ENCODE measurements around the gene RASD2.
"Not testable (repeated sequence)": the region's sequence is repeated elsewhere in the genome, so short reads cannot be mapped to it uniquely, and the experiment has no call there.

RASD2 gene

GRCh38 chr22:35506259-35506570 is 34.4 kb upstream of the RASD2 start:
- Histone ChIP-seq H3K4me1 (ENCODE audit: control insufficient read depth, insufficient read depth, low read length) (peaks cover under 1% of the 10 kb centered on the region; the same call in 1 of the 2 replicates), H3K27ac (ENCODE audit: low read length) (no peak overlapping the region), H3K36me3 (ENCODE audit: control insufficient read depth, insufficient read depth, low read length) (no peaks in the 10 kb centered on the region), H3K4me3 (ENCODE audit: low read length) (no peak overlapping the region), H3K27me3 (ENCODE audit: control insufficient read depth, insufficient read depth, low read length) (no peaks in the 10 kb centered on the region), H3K9me3 (ENCODE audit: control insufficient read depth, insufficient read depth, low read length) (no peaks in the 10 kb centered on the region)
- DNase-seq (ENCODE audit: low read depth, low spot score) = no peak
- WGBS (ENCODE audit: insufficient coverage, insufficient read length) = no CpG with 5 or more reads among the region's 2 CpGs

DNA sequence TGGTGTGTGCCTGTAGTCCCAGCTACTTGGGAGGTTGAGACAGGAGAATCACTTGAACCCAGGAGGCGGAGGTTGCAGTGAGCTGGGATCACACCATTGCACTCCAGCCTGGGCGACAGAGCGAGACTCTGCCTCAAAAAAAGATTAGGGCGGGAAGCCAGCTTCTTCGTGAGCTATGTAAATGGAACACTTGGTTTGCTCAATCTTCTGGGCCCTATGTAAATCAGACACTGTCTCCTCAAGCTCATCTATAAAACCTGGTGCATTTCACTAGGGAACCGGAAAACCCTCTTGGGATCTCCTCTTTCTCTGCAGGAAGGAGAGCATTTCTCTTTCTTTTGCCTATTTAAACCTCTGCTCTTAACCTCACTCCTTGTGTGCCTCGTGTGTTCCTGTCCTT is 32.8 kb upstream of the RASD2 start:
- not testable (repeated sequence) for H3K4me1 ChIP-seq (ENCODE audit: control insufficient read depth, insufficient read depth, low read length); H3K9me3 ChIP-seq (ENCODE audit: control insufficient read depth, insufficient read depth, low read length); H3K27me3 ChIP-seq (ENCODE audit: control insufficient read depth, insufficient read depth, low read length); H3K36me3 ChIP-seq (ENCODE audit: control insufficient read depth, insufficient read depth, low read length); H3K27ac ChIP-seq (ENCODE audit: low read length); DNase-seq (ENCODE audit: low read depth, low spot score); H3K4me3 ChIP-seq (ENCODE audit: low read length)
- WGBS (ENCODE audit: insufficient coverage, insufficient read length) = no CpG with 5 or more reads among the region's 7 CpGs

DNA sequence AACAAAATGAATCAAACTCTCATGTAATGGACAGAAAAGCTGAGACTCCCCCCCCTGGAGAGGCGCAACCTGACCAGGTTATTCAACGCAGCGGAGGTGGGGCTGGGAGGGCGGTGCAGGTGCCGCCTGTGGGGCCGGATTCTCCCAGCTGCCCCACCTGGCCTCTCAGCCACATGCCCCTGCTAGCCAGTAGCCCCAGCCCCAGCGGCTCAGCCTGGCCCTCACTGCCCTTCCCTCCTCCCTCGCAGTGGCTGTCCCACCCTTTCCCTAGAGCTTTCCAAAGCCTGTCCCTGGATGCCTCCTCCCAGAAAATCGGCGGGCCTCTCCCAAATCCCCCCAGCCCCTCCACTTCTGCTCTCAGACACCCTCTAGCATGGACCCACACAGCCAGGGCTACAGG is 31.2 kb upstream of the RASD2 start:
- Histone ChIP-seq H3K9me3 (ENCODE audit: control insufficient read depth, insufficient read depth, low read length) (no peaks in the 10 kb centered on the region), H3K4me1 (ENCODE audit: control insufficient read depth, insufficient read depth, low read length) (peaks cover 4% of the 10 kb centered on the region), H3K4me3 (ENCODE audit: low read length) (no peak overlapping the region), H3K27me3 (ENCODE audit: control insufficient read depth, insufficient read depth, low read length) (no peaks in the 10 kb centered on the region), H3K27ac (ENCODE audit: low read length) (no peak overlapping the region), H3K36me3 (ENCODE audit: control insufficient read depth, insufficient read depth, low read length) (no peaks in the 10 kb centered on the region)
- WGBS (ENCODE audit: insufficient coverage, insufficient read length) = no CpG with 5 or more reads among the region's 10 CpGs
- DNase-seq (ENCODE audit: low read depth, low spot score) = no peak

DNA sequence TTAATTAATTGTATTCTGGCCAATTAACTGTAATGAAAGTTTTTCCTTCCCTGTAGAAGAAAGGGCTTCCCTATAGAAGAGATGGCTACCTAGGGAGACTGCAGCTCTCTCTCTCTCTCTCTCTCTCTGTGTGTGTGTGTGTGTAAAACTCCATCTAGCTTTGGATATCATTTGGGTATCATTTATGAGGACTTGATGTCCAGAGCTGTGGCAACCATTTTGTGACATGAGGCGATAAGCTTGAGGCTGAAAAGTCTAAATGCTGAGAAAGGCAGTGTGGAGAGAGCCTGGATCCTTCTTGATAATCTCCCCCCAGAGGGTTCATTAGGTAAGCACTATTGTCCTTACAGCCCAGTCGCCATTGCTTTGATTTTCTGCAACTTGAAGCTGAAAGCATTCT is 30.7 kb upstream of the RASD2 start:
- Histone ChIP-seq H3K36me3 (ENCODE audit: control insufficient read depth, insufficient read depth, low read length) (no peaks in the 10 kb centered on the region), H3K27ac (ENCODE audit: low read length) (no peak overlapping the region), H3K4me1 (ENCODE audit: control insufficient read depth, insufficient read depth, low read length) (peaks cover 4% of the 10 kb centered on the region), H3K4me3 (ENCODE audit: low read length) (no peak overlapping the region), H3K27me3 (ENCODE audit: control insufficient read depth, insufficient read depth, low read length) (no peaks in the 10 kb centered on the region), H3K9me3 (ENCODE audit: control insufficient read depth, insufficient read depth, low read length) (no peaks in the 10 kb centered on the region)
- no peak for DNase-seq (ENCODE audit: low read depth, low spot score)
- no CpG with 5 or more reads among the region's 2 CpGs for whole genome bisulfite sequencing (ENCODE audit: insufficient coverage, insufficient read length)

DNA sequence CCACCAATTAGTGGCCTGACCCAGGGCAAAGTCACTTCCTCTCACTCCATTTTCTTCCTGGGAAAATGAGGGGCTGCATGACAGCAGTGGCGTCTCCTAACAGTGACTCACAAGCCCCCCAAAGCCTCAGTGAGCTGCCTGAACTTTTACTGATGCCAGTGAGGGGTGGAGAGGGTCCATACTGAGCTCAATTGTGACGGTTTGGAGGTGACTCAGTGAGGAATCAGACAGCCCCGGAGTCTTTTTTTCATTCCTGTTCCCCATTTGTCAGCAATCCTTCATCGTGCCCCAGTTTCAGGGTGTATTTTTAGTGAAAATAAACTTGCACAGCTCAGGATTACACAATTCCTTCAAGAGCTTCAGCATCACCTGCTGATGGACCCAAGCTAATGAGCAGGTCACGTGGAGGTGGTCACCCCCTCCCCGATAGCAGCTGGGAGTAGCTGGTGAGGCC is 30.1 kb upstream of the RASD2 start:
- Histone ChIP-seq H3K4me3 (ENCODE audit: low read length) (no peak overlapping the region), H3K36me3 (ENCODE audit: control insufficient read depth, insufficient read depth, low read length) (no peaks in the 10 kb centered on the region), H3K9me3 (ENCODE audit: control insufficient read depth, insufficient read depth, low read length) (no peaks in the 10 kb centered on the region), H3K27ac (ENCODE audit: low read length) (no peak overlapping the region), H3K4me1 (ENCODE audit: control insufficient read depth, insufficient read depth, low read length) (peaks cover 4% of the 10 kb centered on the region), H3K27me3 (ENCODE audit: control insufficient read depth, insufficient read depth, low read length) (no peaks in the 10 kb centered on the region)
- no peak for DNase-seq (ENCODE audit: low read depth, low spot score)
- no CpG with 5 or more reads among the region's 6 CpGs for WGBS (ENCODE audit: insufficient coverage, insufficient read length)

DNA sequence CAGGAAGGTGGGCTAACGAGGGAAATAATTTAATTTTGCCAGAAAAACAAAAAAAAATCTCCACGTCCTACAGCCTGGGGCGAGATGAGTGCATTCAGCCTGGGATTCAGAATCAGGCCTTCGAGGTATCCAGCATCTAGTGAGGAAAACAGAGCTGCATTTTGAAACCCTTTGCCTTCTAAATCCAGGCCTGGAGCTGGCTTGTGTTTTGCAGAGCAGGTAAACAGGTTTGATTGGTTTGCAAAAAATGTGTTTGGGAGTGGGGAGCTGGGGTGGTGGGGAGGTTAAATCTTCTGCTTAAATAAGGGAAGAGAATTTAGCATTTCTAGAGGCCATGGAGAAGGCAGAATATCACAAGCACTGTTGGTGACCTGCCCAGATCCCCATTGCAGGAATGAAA is 29.7 kb upstream of the RASD2 start:
- Histone ChIP-seq H3K27ac (ENCODE audit: low read length) (no peak overlapping the region), H3K9me3 (ENCODE audit: control insufficient read depth, insufficient read depth, low read length) (no peaks in the 10 kb centered on the region), H3K27me3 (ENCODE audit: control insufficient read depth, insufficient read depth, low read length) (no peaks in the 10 kb centered on the region), H3K4me3 (ENCODE audit: low read length) (no peak overlapping the region), H3K4me1 (ENCODE audit: control insufficient read depth, insufficient read depth, low read length) (peaks cover 4% of the 10 kb centered on the region), H3K36me3 (ENCODE audit: control insufficient read depth, insufficient read depth, low read length) (no peaks in the 10 kb centered on the region)
- WGBS (ENCODE audit: insufficient coverage, insufficient read length) = no CpG with 5 or more reads among the region's 4 CpGs
- DNase-seq (ENCODE audit: low read depth, low spot score) = no peak

GRCh38 chr22:35514366-35514765 is 26.3 kb upstream of the RASD2 start:
- Histone ChIP-seq H3K4me1 (ENCODE audit: control insufficient read depth, insufficient read depth, low read length) (peaks cover 4% of the 10 kb centered on the region), H3K9me3 (ENCODE audit: control insufficient read depth, insufficient read depth, low read length) (no peaks in the 10 kb centered on the region), H3K27me3 (ENCODE audit: control insufficient read depth, insufficient read depth, low read length) (no peaks in the 10 kb centered on the region), H3K27ac (ENCODE audit: low read length) (no peak overlapping the region), H3K4me3 (ENCODE audit: low read length) (no peak overlapping the region), H3K36me3 (ENCODE audit: control insufficient read depth, insufficient read depth, low read length) (no peaks in the 10 kb centered on the region)
- WGBS (ENCODE audit: insufficient coverage, insufficient read length) = no CpG with 5 or more reads among the region's 2 CpGs
- DNase-seq (ENCODE audit: low read depth, low spot score) = no peak

DNA sequence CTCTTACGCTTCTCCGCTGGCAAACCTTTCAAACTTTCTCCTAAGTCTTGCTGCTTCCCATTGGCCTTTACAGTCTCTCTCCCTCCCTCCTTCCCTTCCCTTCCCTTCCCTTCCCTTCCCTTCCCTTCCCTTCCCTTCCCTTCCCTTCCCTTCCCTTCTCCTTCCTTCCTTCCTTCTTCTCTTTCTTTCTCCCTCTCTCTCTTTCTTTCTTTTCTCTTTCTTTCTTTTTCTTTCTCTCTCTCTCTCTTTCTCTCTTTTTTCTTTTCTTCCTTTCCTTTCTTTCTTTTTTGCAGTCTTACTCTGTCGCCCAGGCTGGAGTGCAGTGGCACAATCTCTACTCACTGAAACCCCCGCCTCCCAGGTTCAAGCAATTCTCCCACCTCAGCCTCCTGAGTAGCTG is 24.7 kb upstream of the RASD2 start:
- not testable (repeated sequence) for H3K4me1 ChIP-seq (ENCODE audit: control insufficient read depth, insufficient read depth, low read length); H3K27ac ChIP-seq (ENCODE audit: low read length); H3K4me3 ChIP-seq (ENCODE audit: low read length); H3K36me3 ChIP-seq (ENCODE audit: control insufficient read depth, insufficient read depth, low read length); DNase-seq (ENCODE audit: low read depth, low spot score); H3K9me3 ChIP-seq (ENCODE audit: control insufficient read depth, insufficient read depth, low read length); H3K27me3 ChIP-seq (ENCODE audit: control insufficient read depth, insufficient read depth, low read length)
- WGBS (ENCODE audit: insufficient coverage, insufficient read length) = no CpG with 5 or more reads among the region's 4 CpGs

GRCh38 chr22:35516723-35517122 is 23.9 kb upstream of the RASD2 start:
- no peak for DNase-seq (ENCODE audit: low read depth, low spot score)
- H3K27ac ChIP-seq (ENCODE audit: low read length) = no peak overlapping the region
- no peaks in the 10 kb centered on the region for H3K36me3 ChIP-seq (ENCODE audit: control insufficient read depth, insufficient read depth, low read length)
- no peaks in the 10 kb centered on the region for H3K27me3 ChIP-seq (ENCODE audit: control insufficient read depth, insufficient read depth, low read length)
- H3K4me1 ChIP-seq (ENCODE audit: control insufficient read depth, insufficient read depth, low read length) = no peaks in the 10 kb centered on the region
- no peak overlapping the region for H3K4me3 ChIP-seq (ENCODE audit: low read length)
- H3K9me3 ChIP-seq (ENCODE audit: control insufficient read depth, insufficient read depth, low read length) = no peaks in the 10 kb centered on the region
- no CpG with 5 or more reads among the region's 9 CpGs for WGBS (ENCODE audit: insufficient coverage, insufficient read length)

- no peak overlapping the region for H3K27ac ChIP-seq (ENCODE audit: low read length)
- H3K9me3 ChIP-seq (ENCODE audit: control insufficient read depth, insufficient read depth, low read length) = no peaks in the 10 kb centered on the region
- no peaks in the 10 kb centered on the region for H3K36me3 ChIP-seq (ENCODE audit: control insufficient read depth, insufficient read depth, low read length)
- WGBS (ENCODE audit: insufficient coverage, insufficient read length) = no CpG with 5 or more reads among the region's 6 CpGs
- no peak for DNase-seq (ENCODE audit: low read depth, low spot score)
- no peak overlapping the region for H3K4me3 ChIP-seq (ENCODE audit: low read length)
- H3K27me3 ChIP-seq (ENCODE audit: control insufficient read depth, insufficient read depth, low read length) = no peaks in the 10 kb centered on the region
- no peaks in the 10 kb centered on the region for H3K4me1 ChIP-seq (ENCODE audit: control insufficient read depth, insufficient read depth, low read length)
These were observed 23.4 kb upstream of the RASD2 start for GRCh38 chr22:35517207-35517606.

DNA sequence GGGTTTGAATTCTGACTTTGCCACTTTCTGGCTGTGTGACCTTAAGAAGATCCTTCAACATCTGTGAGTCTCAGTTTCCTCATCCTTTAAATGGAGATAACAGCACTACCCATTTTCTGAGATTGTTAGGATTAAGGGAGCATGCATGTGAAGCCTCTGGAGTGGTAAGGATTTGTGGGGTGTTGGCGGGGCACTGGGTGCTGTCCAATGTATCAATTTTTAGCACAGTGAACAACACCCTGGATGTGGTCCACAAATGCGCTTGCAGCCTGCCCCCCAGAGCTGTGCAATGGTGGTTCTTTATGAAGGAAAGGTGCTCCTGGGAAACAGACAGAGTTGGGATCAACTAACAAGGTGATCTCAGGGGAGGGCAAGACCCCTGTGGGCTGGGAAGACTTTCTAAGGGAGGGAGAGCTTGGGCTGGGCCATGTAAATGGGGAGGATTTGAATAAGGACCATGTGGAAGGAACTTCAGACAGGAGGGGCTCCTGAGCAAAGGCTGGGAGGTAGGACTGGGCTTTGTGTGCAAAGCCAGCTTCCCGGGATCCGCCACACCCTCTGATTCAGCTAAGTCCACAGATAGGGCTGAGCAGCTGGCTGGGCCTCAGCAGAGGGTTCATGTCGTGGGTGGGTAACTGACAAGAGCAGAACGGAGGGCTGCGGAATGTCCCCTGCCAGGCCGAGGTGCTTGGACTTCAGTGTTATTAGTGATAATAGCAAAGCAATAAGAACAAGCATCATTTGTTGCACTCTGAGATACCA is 22.7 kb upstream of the RASD2 start:
- Histone ChIP-seq H3K36me3 (ENCODE audit: control insufficient read depth, insufficient read depth, low read length) (no peaks in the 10 kb centered on the region), H3K4me1 (ENCODE audit: control insufficient read depth, insufficient read depth, low read length) (no peaks in the 10 kb centered on the region), H3K4me3 (ENCODE audit: low read length) (no peak overlapping the region), H3K27ac (ENCODE audit: low read length) (no peak overlapping the region), H3K27me3 (ENCODE audit: control insufficient read depth, insufficient read depth, low read length) (no peaks in the 10 kb centered on the region), H3K9me3 (ENCODE audit: control insufficient read depth, insufficient read depth, low read length) (no peaks in the 10 kb centered on the region)
- no CpG with 5 or more reads among the region's 8 CpGs for WGBS (ENCODE audit: insufficient coverage, insufficient read length)
- no peak for DNase-seq (ENCODE audit: low read depth, low spot score)

All from iPS DF 6.9 (cell line).